Neural progenitor cell (in vitro differentiated cells): ENCODE results near the gene HCN1. TPM values are rescaled to one million over a fixed set of nuclear protein-coding genes. Genes with fewer than 3 reads are reported as not detected.

Source experiments
- DNase-seq: peaks from one replicate; pipeline ENCODE4 v3.0.0-alpha.2; 2016; ENCODE audit warnings: low spot score
- H2AFZ ChIP-seq: fragments of 200-600 bp; sonication (generic); replicated peaks from 2 replicates; pipeline ENCODE4 v1.6.1; 2016; ENCODE audit warnings: antibody characterized with exemption
- H3F3A ChIP-seq: fragments of 200-600 bp; sonication (generic); 2 replicates; pipeline ENCODE4 v1.6.1; 2016; ENCODE audit warnings: antibody characterized with exemption, low read depth
- H3K27ac ChIP-seq: fragments of 200-600 bp; sonication (generic); 2 replicates; pipeline ENCODE4 v1.5.1; 2016; ENCODE audit warnings: mild to moderate bottlenecking
- H3K27me3 ChIP-seq: fragments of 200-600 bp; sonication (generic); 2 replicates; pipeline ENCODE4 v1.6.1; 2016; ENCODE audit warnings: mild to moderate bottlenecking, moderate library complexity
- H3K36me3 ChIP-seq: fragments of 200-600 bp; sonication (generic); 2 replicates; pipeline ENCODE4 v1.5.1; 2016
- H3K4me1 ChIP-seq: fragments of 200-600 bp; sonication (generic); 2 replicates; pipeline ENCODE4 v1.6.1; 2016; ENCODE audit warnings: mixed run types
- H3K4me2 ChIP-seq: fragments of 200-600 bp; sonication (generic); 2 replicates; pipeline ENCODE4 v1.6.1; 2016
- H3K4me3 ChIP-seq: fragments of 200-600 bp; sonication (generic); 2 replicates; pipeline ENCODE4 v1.5.1; 2016
- H3K79me2 ChIP-seq: fragments of 200-600 bp; sonication (generic); 2 replicates; pipeline ENCODE4 v1.6.1; 2016; ENCODE audit warnings: low read depth
- H3K9ac ChIP-seq: fragments of 200-600 bp; sonication (generic); 2 replicates; pipeline ENCODE4 v1.6.1; 2016
- H3K9me3 ChIP-seq: fragments of 200-600 bp; sonication (generic); 2 replicates; pipeline ENCODE4 v1.5.1; 2016; ENCODE audit warnings: low read depth
- H4K20me1 ChIP-seq: fragments of 200-600 bp; sonication (generic); 2 replicates; pipeline ENCODE4 v1.6.1; 2016; ENCODE audit warnings: low read depth
- H3K27ac Mint-ChIP-seq: 3 replicates; pipeline ENCODE4 v1.8.0; 2021; ENCODE audit warnings: mixed read lengths
- H3K27me3 Mint-ChIP-seq: 2 replicates; pipeline ENCODE4 v1.8.0; 2022; ENCODE audit warnings: low read depth, mild to moderate bottlenecking, inconsistent platforms, moderate library complexity, mixed read lengths; ENCODE audit not compliant: insufficient read depth
- H3K36me3 Mint-ChIP-seq: 3 replicates; pipeline ENCODE4 v1.8.0; 2021; ENCODE audit warnings: mixed read lengths
- H3K4me1 Mint-ChIP-seq: 3 replicates; pipeline ENCODE4 v1.8.0; 2021; ENCODE audit warnings: mixed read lengths
- H3K4me3 Mint-ChIP-seq: 3 replicates; pipeline ENCODE4 v1.8.0; 2021; ENCODE audit warnings: mild to moderate bottlenecking, moderate library complexity, mixed read lengths
- H3K9me3 Mint-ChIP-seq: 3 replicates; pipeline ENCODE4 v1.8.0; 2020; ENCODE audit warnings: mixed read lengths
- CTCF ChIP-seq: fragments of 200-600 bp; sonication (generic); IDR thresholded peaks from 2 replicates; pipeline ENCODE4 v1.5.1; 2017; ENCODE audit warnings: antibody characterized with exemption, mild to moderate bottlenecking
- EZH2 ChIP-seq: fragments of 200-600 bp; sonication (generic); IDR thresholded peaks from 2 replicates; pipeline ENCODE4 v1.6.1; 2017; ENCODE audit warnings: antibody characterized with exemption, mild to moderate bottlenecking, moderate library complexity
- EZH2phosphoT487 ChIP-seq: fragments of 200-600 bp; sonication (generic); IDR thresholded peaks from 2 replicates; pipeline ENCODE4 v1.6.1; 2017; ENCODE audit warnings: antibody characterized with exemption
- total RNA-seq: library from RNA; depleted of rRNA; stranded (reverse); fragments of >200 nt; gene quantifications from 2 replicates; pipeline ENCODE4 v1.2.3, GENCODE V29; 2015; ENCODE audit warnings: low replicate concordance

HCN1 gene
- total RNA-seq, 1 donor from 2014 or later: not detected

GRCh38 chr5:45533663-45534062 lies 162.5 kb downstream of the HCN1 start:
- Histone ChIP-seq H3K36me3 (no peaks in the 10 kb centered on the region), H3K9me3 (no peaks in the 10 kb centered on the region), H2AFZ (no peak overlapping the region), H3K79me2 (no peaks in the 10 kb centered on the region), H3K4me1 (peaks cover 18% of the 10 kb centered on the region), H4K20me1 (no peaks in the 10 kb centered on the region), H3K4me3 (no peak overlapping the region), H3K27me3 (no peaks in the 10 kb centered on the region), H3F3A (no peaks in the 10 kb centered on the region), H3K9ac (no peak overlapping the region), H3K27ac (no peak overlapping the region), H3K4me2 (peak overlapping the region; percentile 47)
- Mint-ChIP-seq H3K9me3 (no peaks in the 10 kb centered on the region), H3K36me3 (no peaks in the 10 kb centered on the region), H3K27me3 (no peaks in the 10 kb centered on the region), H3K4me1 (peaks cover 3% of the 10 kb centered on the region), H3K27ac (no peak overlapping the region), H3K4me3 (no peak overlapping the region)
- peak; percentile 49 for DNase-seq
- no peak for TF ChIP-seq EZH2
- TF ChIP-seq EZH2phosphoT487: no peak
- no peak for TF ChIP-seq CTCF

- peak overlapping the region; percentile 1 for H3K27ac ChIP-seq
- Mint-ChIP-seq H3K9me3 (no peaks in the 10 kb centered on the region), H3K27ac (no peak overlapping the region), H3K27me3 (no peaks in the 10 kb centered on the region), H3K4me1 (peaks cover 3% of the 10 kb centered on the region), H3K4me3 (no peak overlapping the region), H3K36me3 (no peaks in the 10 kb centered on the region)
- H3K36me3 ChIP-seq: no peaks in the 10 kb centered on the region
- DNase-seq: peak; percentile 50
- peak overlapping the region; percentile 47 for H3K4me2 ChIP-seq
- no peaks in the 10 kb centered on the region for H3K27me3 ChIP-seq
- no peak overlapping the region for H2AFZ ChIP-seq
- H3K9me3 ChIP-seq: no peaks in the 10 kb centered on the region
- no peaks in the 10 kb centered on the region for H3K79me2 ChIP-seq
- no peak overlapping the region for H3K4me3 ChIP-seq
- no peaks in the 10 kb centered on the region for H3F3A ChIP-seq
- H3K9ac ChIP-seq: no peak overlapping the region
- no peaks in the 10 kb centered on the region for H4K20me1 ChIP-seq
- H3K4me1 ChIP-seq: peaks cover 18% of the 10 kb centered on the region
- TF ChIP-seq EZH2 (no peak), CTCF (no peak), EZH2phosphoT487 (no peak)
Measured at GRCh38 chr5:45532826-45533624, 163.2 kb downstream of the HCN1 start.

DNA sequence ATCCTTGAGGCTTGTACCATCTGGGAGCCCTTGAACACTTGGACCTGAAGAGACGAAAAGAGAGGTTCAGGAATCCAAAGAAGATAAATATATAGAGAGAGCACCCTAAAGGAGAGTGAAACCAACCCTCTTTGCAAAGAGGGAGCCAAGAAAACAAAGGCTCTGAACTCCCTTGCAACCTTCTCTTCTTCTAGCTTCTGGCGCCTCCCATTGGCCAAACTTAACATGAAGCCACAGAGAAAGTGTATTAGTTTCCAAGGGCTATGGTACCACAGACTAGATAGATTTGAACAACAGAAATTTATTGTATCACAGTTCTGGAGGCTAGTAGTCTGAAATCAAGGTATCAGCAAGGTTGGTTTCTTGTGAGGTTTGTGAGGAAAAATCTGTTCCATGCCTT lies 175.1 kb downstream of the HCN1 start:
- Histone ChIP-seq H2AFZ (peak overlapping the region; percentile 85), H3K4me2 (peak overlapping the region; percentile 50), H3K27me3 (no peaks in the 10 kb centered on the region), H4K20me1 (no peaks in the 10 kb centered on the region), H3K4me1 (peaks cover 4% of the 10 kb centered on the region), H3K79me2 (no peaks in the 10 kb centered on the region), H3K9me3 (no peaks in the 10 kb centered on the region), H3F3A (no peaks in the 10 kb centered on the region), H3K36me3 (no peaks in the 10 kb centered on the region), H3K4me3 (no peak overlapping the region), H3K27ac (no peak overlapping the region), H3K9ac (no peak overlapping the region)
- no peak overlapping the region for H3K27ac Mint-ChIP-seq
- no peaks in the 10 kb centered on the region for H3K4me1 Mint-ChIP-seq
- H3K9me3 Mint-ChIP-seq: no peaks in the 10 kb centered on the region
- no peaks in the 10 kb centered on the region for H3K36me3 Mint-ChIP-seq
- H3K4me3 Mint-ChIP-seq: no peak overlapping the region
- TF ChIP-seq EZH2phosphoT487 (no peak), CTCF (peak; percentile 84), EZH2 (no peak)
- DNase-seq: peak; percentile 83
- no peaks in the 10 kb centered on the region for H3K27me3 Mint-ChIP-seq
